GM13976 (cell line): ENCODE measurements around the gene CATSPERZ.
"Not testable (repeated sequence)": the region's sequence is repeated elsewhere in the genome, so short reads cannot be mapped to it uniquely, and the experiment has no call there.

Source experiments
- DNase-seq: peaks from one replicate; pipeline ENCODE4 v3.0.0; 2012; ENCODE audit warnings: low spot score
- in situ Hi-C: fragments of 300-500 bp; cut with MboI; formaldehyde crosslinking; loops from one replicate; pipeline ENCODE4 v1.12.0; 2022; ENCODE audit warnings: low sequenced_read_pairs, mixed read lengths, inconsistent platforms; ENCODE audit not compliant: unreplicated experiment
- TF ChIP-seq, protein P1 (sequence below): IDR thresholded peaks from 2 replicates; pipeline ENCODE4 v1.5.1; 2012; ENCODE audit warnings: borderline replicate concordance, mild to moderate bottlenecking; ENCODE audit not compliant: insufficient read depth; ENCODE audit errors: extremely low read depth, missing control alignments, control extremely low read depth

Gene CATSPERZ

DNA sequence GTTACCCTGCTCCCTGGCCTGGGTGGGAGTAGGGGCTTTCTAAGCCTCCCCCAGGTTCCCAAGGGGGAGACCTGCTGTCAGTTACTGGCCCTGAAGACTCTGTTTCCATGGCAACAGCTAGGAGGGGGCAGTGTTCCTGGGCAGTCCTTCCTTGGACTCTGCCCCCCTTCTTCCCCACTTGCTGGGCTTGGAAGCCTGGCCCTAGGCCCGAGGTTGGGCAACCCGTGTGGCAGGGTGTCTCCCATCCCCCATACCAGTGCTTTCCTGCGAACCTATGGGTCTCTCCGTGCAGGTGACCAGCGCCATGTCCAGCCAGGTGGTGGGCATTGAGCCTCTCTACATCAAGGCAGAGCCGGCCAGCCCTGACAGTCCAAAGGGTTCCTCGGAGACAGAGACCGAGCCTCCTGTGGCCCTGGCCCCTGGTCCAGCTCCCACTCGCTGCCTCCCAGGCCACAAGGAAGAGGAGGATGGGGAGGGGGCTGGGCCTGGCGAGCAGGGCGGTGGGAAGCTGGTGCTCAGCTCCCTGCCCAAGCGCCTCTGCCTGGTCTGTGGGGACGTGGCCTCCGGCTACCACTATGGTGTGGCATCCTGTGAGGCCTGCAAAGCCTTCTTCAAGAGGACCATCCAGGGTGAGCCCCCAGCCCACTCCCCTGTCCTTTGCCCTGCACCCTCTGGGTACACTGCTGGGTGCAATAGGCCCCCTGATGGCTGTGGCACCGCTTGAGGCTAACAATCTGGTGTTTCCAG is 6.9 kb downstream of the CATSPERZ start:
- in situ Hi-C loops, result no loop called here
- no peak for DNase-seq
- TF ChIP-seq, protein P1, sequence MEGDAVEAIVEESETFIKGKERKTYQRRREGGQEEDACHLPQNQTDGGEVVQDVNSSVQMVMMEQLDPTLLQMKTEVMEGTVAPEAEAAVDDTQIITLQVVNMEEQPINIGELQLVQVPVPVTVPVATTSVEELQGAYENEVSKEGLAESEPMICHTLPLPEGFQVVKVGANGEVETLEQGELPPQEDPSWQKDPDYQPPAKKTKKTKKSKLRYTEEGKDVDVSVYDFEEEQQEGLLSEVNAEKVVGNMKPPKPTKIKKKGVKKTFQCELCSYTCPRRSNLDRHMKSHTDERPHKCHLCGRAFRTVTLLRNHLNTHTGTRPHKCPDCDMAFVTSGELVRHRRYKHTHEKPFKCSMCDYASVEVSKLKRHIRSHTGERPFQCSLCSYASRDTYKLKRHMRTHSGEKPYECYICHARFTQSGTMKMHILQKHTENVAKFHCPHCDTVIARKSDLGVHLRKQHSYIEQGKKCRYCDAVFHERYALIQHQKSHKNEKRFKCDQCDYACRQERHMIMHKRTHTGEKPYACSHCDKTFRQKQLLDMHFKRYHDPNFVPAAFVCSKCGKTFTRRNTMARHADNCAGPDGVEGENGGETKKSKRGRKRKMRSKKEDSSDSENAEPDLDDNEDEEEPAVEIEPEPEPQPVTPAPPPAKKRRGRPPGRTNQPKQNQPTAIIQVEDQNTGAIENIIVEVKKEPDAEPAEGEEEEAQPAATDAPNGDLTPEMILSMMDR, result no peak

DNA sequence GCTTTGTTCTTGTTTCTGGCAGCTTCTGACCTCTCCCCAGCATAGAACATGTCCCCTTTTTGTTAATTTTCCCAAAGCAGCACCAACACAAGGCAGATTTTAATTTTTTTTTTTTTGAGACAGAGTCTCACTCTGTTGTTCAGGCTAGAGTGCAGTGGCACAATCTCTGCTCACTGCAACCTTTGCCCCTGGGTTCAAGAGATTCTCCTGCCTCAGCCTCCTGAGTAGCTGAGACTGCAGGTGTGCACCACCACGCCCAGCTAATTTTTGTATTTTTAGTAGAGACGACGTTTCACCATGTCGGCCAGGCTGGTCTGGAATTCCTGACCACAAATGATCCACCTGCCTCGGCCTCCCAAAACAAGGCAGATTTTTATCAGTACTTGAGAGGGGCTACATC is 7.6 kb downstream of the CATSPERZ start:
- in situ Hi-C loops, DNase-seq: not testable (repeated sequence)

DNA sequence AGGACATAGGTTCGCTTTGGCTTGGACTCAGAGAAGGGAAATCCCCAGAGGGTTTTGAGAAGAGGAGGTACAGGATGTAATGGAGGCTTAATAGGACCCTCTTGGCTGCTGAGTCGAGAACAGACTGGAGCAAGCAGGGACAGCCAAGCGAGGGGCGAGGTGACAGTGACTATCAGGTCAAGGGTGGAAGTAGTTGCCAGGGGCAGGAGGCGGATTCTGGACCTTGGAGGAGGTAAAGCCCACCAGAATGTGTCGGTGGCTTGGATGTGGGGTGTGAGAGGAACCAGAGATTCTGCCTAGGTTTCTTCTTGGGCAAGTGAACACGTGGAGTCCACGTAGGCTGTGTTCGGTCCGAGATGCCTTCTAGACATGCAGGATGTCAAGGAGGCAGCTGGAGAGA is 12.8 kb downstream of the CATSPERZ start:
- in situ Hi-C loops, result no loop called here
- DNase-seq, result no peak
- TF ChIP-seq, protein P1, result no peak

DNA sequence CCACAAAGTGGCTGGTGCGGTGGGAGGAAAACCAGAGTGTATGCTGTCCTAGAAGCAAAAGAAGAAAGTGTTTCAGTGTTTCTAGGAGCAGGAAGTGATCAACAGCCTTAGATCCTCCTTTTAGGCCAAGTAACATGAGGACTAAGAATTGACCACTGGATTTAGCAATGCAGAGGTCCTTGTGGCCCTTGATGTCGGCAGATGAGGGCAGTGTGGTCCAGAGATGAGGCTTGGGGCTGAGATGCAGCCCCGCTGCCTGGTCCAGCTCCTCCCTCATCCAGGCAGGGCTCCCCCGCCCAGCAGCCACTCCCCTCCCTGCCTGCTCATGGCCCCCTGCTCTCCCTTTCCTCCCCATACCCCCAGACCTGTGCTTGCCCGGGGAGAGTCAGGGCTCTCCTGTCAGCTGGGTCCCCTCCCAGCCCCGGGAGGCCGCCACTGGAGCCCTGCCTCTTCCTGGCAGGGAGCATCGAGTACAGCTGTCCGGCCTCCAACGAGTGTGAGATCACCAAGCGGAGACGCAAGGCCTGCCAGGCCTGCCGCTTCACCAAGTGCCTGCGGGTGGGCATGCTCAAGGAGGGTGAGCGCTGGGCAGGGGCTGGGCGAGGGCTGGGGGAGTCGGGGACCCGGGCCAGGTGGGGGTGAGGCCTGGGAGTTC is 13.5 kb downstream of the CATSPERZ start:
- no peak for DNase-seq
- TF ChIP-seq, protein P1, result no peak
- in situ Hi-C loops, result no loop called here

DNA sequence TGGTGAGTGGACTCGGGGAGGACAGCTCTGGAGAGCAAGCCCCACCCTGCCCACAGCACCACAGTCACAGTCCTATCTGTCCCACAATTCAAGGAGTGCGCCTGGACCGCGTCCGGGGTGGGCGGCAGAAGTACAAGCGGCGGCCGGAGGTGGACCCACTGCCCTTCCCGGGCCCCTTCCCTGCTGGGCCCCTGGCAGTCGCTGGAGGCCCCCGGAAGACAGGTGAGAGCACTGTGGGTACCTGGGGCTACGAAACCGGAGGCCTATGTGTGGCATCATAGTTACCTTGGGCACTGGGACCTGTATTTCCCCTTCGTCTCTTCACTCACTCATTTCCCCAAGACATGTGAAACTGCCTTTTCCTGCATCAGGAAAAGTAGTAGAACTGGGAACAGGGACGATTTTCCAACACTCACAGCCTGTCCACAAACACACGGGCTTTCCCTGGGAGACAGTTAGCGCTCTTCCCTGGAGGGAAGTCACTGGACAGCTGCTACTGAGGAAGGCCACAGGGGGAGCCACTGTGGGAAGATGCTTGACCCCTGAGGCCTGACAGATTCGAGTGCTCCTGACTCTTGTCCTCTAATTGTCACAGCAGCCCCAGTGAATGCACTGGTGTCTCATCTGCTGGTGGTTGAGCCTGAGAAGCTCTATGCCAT is 14.1 kb downstream of the CATSPERZ start:
- TF ChIP-seq, protein P1, result no peak
- DNase-seq, result no peak
- in situ Hi-C loops, result no loop called here

DNA sequence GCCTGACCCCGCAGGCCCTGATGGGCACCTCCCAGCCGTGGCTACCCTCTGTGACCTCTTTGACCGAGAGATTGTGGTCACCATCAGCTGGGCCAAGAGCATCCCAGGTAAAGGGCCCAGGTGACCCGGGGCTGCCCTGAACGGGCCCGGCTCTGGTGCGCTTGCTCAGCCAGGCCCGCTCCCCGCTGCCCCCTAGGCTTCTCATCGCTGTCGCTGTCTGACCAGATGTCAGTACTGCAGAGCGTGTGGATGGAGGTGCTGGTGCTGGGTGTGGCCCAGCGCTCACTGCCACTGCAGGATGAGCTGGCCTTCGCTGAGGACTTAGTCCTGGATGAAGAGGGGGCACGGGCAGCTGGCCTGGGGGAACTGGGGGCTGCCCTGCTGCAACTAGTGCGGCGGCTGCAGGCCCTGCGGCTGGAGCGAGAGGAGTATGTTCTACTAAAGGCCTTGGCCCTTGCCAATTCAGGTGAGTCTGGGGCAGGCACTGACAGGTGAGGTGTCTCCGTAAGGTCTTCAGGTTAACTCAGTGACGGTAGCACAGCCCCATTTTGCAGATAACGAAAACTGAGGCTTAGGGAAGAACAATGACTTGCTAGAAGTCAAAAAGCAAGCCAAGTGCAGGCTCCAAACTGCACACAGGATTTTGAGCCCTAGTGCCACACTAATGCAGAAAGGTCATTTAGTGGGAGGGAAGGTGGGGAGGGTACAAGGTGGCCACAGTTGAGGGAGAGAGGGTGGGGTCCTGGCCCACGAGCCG is 14.8 kb downstream of the CATSPERZ start:
- in situ Hi-C loops, result no loop called here

DNA sequence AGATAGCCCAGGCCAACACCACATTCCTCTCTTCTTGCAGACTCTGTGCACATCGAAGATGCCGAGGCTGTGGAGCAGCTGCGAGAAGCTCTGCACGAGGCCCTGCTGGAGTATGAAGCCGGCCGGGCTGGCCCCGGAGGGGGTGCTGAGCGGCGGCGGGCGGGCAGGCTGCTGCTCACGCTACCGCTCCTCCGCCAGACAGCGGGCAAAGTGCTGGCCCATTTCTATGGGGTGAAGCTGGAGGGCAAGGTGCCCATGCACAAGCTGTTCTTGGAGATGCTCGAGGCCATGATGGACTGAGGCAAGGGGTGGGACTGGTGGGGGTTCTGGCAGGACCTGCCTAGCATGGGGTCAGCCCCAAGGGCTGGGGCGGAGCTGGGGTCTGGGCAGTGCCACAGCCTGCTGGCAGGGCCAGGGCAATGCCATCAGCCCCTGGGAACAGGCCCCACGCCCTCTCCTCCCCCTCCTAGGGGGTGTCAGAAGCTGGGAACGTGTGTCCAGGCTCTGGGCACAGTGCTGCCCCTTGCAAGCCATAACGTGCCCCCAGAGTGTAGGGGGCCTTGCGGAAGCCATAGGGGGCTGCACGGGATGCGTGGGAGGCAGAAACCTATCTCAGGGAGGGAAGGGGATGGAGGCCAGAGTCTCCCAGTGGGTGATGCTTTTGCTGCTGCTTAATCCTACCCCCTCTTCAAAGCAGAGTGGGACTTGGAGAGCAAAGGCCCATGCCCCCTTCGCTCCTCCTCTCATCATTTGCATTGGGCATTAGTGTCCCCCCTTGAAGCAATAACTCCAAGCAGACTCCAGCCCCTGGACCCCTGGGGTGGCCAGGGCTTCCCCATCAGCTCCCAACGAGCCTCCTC is 15.7 kb downstream of the CATSPERZ start:
- DNase-seq, in situ Hi-C loops: not testable (repeated sequence)

More for the DNA sequence above, 14.8 kb downstream of the CATSPERZ start:
- no peak for DNase-seq
- TF ChIP-seq, protein P1, result no peak
